DND-41 (cell line): ENCODE measurements around the gene SORCS1.

Experiments used
- EZH2 ChIP-seq: IDR thresholded peaks from 3 replicates; pipeline ENCODE4 v1.6.1; 2012; ENCODE audit warnings: borderline replicate concordance, low read depth, mild to moderate bottlenecking, moderate library complexity, low read length, inconsistent platforms; ENCODE audit not compliant: severe bottlenecking
- TF ChIP-seq, protein P1 (sequence below): IDR thresholded peaks from 2 replicates; pipeline ENCODE4 v1.5.1; 2012; ENCODE audit warnings: borderline replicate concordance, low read length, moderate library complexity, mild to moderate bottlenecking; ENCODE audit not compliant: poor library complexity, severe bottlenecking; ENCODE audit errors: extremely low read depth

DNA sequence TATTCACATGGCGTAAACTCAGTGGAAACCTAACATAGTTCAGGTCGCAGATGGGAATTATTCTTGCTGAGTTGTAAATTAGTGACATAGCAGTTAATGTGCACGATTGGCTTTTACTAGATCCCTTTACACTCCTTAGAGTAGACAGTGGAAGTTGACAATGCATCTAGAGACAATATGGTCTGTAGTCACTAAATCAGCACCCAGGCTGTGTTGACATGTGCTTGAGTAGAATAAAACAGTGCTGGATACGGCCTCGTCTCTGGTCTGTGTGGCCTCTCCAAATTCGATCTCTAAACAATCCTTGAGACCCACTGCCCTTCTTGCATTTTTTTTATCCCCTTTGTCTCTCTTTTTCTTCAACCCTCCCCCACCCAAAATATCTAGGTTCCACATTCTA is 615.7 kb downstream of the SORCS1 start:
- TF ChIP-seq EZH2, result no peak
- TF ChIP-seq, protein P1, sequence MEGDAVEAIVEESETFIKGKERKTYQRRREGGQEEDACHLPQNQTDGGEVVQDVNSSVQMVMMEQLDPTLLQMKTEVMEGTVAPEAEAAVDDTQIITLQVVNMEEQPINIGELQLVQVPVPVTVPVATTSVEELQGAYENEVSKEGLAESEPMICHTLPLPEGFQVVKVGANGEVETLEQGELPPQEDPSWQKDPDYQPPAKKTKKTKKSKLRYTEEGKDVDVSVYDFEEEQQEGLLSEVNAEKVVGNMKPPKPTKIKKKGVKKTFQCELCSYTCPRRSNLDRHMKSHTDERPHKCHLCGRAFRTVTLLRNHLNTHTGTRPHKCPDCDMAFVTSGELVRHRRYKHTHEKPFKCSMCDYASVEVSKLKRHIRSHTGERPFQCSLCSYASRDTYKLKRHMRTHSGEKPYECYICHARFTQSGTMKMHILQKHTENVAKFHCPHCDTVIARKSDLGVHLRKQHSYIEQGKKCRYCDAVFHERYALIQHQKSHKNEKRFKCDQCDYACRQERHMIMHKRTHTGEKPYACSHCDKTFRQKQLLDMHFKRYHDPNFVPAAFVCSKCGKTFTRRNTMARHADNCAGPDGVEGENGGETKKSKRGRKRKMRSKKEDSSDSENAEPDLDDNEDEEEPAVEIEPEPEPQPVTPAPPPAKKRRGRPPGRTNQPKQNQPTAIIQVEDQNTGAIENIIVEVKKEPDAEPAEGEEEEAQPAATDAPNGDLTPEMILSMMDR, result no peak
